Activated T-cell treated with anti-CD3 and anti-CD28 coated beads for 4 hours (primary cell): ENCODE results near the gene FAAP100.
"Not testable (repeated sequence)": the region's sequence is repeated elsewhere in the genome, so short reads cannot be mapped to it uniquely, and the experiment has no call there.

Experiments
- DNase-seq: peaks from one replicate; pipeline ENCODE4 v3.0.0-alpha.2; 2020

The FAAP100 gene

DNA sequence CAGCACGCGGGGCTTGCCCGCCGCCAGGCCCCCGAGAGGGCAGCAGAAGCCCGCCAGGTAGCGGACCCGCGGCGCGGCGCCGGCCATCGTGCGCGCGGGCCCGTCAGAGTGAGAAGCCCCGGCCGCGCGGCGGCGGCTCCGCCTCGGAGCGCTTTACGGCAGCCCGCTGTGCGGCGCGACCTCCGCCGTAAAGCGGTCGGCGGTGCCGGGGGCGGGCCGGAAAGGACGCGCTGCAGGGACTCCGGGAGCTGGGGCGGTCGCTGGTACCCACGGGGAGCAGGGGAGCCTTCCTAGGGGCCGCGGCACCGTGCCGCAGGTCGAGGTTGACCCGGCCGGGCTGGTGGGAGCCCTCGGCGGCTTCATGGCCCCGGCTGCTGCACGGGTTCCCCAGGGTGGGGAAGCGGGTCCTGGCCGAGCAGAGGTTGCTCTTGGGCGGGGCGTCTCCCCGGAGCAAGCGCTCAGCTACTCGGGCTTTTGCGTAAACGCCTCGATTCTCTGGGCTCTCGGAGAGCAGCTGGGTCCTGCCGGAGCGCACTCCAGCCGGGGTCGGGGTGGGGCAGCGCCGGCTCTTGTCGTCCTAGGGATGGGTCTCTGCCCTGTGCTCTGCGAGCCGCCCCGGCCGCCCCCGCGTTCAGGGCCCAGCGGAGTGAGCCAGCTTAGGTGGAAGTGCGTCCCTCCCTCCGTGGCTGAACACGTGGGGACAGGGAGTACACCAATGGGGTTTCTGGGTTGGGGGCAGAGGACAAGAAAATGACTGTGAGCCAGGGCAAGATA is at the start of gene FAAP100:
TSS of gene FAAP100 (minus strand) at position 110 of the 774 bp plus-strand sequence. CDS start at position 87, 23 bp downstream.
- peak; percentile 67 for DNase-seq

- peak; percentile 21 for DNase-seq
Measured at GRCh38 chr17:81601525-81602120, 49.5 kb upstream of the FAAP100 start.

DNA sequence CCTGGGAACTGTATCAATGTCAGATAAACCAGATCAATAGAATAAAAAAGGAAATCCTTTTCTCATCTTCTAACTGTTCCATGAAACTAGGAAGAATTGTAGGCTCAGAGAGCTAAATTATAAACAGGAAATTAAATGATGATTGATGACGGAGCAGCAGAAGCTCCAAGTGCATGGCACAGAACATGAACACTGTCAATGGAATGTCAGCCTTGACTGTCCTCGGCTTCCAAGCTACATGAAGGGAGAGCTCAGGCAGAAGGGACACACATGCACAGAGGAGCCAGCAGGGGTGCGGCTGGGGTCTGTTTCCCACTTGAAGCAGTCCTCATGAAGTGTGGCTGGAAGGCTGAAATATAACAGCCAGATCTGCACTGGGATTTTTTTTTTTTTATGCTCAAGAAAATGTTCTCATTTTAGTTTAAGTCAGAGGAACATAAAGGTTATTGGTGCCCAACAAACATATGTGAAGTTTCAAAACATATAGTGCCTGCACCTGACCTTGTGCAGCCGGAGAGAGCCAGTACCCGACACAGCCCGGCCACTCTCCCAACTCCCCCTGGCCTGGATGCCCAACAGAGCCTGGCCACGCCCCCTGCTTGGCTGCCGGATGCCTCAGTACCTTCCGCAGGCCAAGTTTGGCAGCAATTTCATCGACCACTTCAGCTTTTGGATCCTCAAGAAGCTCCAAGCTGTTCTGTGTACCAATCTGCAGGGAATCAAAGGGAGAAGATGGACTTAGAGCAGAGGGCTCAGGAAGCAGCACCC is 47.8 kb upstream of the FAAP100 start:
- DNase-seq = no peak

GRCh38 chr17:81593105-81593871 is 41.1 kb upstream of the FAAP100 start:
- no peak for DNase-seq

DNA sequence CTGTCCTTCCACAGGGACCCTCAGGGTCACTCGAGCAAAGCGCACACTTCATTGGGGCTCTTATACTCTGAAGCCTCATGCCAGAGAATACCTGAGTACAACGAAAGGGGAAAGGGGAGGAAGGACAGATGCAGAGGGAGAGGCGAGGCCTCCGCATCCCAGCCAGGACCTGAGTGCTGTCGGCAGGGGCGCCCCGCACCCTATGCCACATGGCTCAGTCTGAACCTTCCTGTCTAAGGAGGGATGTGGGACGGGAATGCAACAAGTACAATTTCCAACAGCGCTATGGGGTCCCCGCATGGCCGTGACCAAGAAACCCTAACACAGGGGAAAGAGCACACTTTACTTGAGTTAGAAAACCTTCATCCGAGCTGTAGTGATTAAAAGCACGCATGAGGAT is 39.8 kb upstream of the FAAP100 start:
- DNase-seq = no peak

DNA sequence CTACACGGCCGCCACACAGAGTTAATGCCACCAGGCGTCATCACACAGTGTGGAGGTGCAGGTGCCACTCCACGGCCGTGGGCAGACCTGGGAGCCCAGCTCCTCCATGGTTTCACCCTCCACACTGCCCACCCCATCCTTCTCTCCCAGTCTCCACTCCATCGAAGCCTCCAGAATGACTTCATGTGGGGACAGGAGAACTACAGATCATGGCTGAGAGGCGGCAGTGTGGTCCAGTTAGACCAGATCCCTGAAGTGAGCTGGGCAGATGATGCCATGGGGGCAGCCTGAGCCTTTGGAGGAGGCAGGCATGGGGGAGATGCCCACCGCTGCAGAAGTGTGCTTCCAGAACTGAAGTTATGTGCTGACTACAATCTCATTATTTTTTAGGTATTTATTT is 38.0 kb upstream of the FAAP100 start:
- no peak for DNase-seq

DNA sequence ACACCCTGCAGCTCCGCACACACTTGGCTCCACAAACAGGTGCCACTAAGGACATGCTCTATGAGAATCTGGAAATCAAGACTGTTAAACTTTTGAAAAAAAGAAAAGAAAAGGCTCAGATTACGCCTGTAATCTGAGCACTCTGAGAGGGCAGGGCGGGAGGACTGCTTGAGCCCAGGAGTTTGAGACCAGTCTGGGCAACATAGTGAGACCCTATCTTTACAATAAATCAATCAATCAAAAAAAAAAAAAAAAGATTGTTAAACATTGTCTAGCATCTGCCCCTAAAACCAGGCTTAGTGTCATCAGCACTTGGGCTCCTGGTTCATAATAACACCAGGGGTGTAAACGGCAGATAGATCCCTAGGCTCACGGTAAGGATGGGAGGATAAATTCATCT is 37.5 kb upstream of the FAAP100 start:
- no peak for DNase-seq

DNA sequence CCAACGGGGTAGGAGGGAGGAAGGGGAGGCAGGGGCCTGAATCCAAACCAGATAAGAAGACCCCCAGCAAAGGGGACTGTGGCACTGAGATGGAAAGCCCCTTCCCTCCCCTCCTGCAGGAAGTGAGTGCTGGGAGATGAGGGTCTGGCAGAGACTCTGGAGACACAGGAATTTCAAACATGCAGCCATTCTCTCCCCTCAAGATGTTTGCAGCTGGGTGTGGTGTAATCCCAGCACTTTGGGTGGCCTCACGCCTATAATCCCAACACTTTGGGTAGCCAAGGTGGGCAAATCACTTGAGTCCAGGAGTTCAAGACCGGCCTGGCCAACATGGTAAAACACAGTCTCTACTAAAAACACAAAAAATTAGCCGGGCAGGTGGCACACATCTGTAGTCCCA is 33.9 kb upstream of the FAAP100 start:
- no peak for DNase-seq

DNA sequence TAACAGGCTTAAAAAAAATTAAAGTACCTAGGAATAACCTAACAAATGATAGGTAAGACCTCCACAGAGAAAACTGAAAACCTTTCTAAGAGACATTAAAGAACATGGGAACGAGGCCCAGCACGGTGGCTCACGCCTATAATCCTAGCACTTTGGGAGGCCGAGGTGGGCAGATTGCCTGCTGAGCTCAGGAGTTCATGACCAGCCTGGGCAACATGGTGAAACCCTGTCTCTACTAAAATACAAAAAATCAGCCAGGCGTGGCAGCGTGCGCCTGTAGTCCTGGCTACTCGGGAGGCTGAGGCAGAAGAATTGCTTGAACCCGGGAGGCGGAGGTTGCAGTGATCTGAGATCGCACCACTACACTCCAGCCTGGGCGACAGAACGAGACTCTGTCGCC is 32.6 kb upstream of the FAAP100 start:
- not testable (repeated sequence) for DNase-seq

DNA sequence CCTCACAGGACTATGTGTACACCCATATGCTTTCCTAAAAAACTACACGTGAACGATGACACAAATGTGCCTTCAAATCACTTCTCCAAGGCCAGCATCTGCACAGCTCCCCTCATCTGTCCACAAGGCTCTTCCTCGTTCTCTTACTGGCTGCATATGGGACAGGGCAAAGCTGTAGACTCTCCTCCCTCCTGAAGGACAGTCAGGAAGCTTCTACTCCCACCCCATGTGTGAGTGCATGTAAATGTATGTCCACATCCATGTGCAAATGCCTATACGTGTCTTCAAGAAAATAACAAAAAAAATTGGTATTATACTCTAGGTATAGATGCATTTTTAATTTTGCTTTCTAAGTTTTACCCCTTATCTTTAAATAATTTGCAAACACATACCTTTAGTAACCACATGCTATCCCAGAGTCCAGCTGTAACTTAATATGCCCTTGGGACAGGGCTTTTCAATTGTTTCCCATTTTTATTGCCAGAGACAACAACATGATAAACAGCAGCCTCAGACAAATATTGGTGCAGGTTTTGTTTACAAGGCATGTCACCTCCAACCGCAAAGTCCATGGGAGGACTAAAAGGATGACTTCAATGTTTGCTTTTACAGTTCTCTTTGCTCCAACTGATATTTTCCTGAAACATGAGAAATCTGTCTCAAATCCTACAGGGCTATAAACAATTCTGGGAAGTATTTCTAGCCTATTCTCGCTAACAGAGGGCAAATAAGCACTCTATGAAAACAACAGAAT is 31.6 kb upstream of the FAAP100 start:
- DNase-seq = no peak

- DNase-seq = no peak
Measured at GRCh38 chr17:81582749-81583148, 30.6 kb upstream of the FAAP100 start.

DNA sequence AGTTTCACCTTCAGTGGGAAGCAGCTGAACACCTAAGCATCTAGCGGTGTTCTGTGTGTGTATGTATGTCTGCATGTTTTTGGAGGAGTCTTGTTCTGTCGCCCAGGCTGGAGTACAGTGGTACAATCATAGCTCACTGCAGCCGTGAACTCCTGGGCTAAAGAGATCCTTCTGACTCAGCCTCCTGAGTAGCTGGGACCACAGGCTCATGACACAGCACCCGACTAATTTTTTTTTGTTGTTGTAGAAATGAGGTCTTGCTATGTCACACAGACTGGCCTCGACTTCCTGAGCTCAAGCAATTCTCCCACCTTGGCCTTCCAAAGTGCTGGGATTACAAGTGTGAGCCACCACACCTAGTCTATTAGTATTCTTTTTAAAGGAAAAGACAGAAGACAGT is 30.2 kb upstream of the FAAP100 start:
- DNase-seq = no peak

- DNase-seq = no peak
Measured at GRCh38 chr17:81581758-81582157, 29.6 kb upstream of the FAAP100 start.

GRCh38 chr17:81580481-81580880 is 28.3 kb upstream of the FAAP100 start:
- DNase-seq = no peak

DNA sequence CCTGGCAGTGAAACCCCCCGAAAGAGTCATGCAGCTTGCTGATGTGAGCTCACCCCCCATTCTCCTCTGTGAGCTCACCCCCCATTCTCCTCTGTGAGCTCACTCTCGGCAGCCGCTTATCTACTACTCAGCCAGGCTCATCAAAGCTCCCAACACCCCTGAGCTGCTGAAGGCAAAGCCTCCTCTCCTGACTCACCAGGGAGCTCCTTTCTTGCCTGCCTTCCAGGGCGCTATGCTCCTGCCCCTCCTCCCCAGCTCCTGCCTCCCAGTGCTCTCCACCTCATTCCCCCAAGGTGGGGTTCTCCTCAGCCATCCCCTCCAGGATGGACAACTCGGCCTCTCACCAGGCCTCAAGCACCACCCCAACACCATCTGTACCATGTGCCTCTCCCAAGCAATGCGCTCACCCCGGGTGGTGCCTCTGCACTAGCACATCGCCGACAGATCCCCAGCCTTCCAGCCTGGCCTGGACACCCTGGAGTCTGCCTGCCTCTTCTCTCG is 27.7 kb upstream of the FAAP100 start:
- no peak for DNase-seq

DNA sequence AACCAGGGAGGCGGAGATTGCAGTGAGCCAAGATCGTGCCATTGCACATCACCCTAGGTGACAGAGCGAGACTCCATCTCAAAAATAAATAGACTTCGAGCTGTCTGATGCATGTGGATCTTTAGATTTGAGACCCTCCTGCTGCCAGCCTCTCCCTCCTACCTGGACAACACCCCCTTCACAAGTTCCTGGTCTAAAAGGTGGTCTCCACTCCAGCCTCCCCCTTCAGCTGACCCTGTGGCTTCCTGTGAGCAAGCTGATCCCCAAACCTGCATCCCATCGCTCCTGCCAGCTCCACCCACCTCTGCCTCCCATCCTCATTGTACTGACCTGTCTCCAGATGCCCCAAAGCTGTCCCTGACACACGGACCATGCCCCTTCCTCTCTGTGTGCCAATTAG is 27.1 kb upstream of the FAAP100 start:
- no peak for DNase-seq

- DNase-seq = no peak
Measured at GRCh38 chr17:81578561-81579225, 26.5 kb upstream of the FAAP100 start.

GRCh38 chr17:81578038-81578441 is 25.9 kb upstream of the FAAP100 start:
- DNase-seq = no peak

GRCh38 chr17:81577278-81578000 is 25.3 kb upstream of the FAAP100 start:
- DNase-seq = no peak

- DNase-seq = no peak
Measured at GRCh38 chr17:81576621-81577277, 24.6 kb upstream of the FAAP100 start.
